ENCODE results near the gene KMT2D. TPM values are rescaled to one million over a fixed set of nuclear protein-coding genes. Genes with fewer than 3 reads are reported as not detected.

KMT2D gene
- total RNA-seq = 100 to 1,000 TPM; 113 TPM

GRCh38 chr12:49060237-49061156, at the start of gene KMT2D:
KMT2D (minus strand) TSS chr12:49060794; CDS start chr12:49055324, 5,470 bp downstream.
- H3K4me1 Mint-ChIP-seq (ENCODE audit: low read depth) = peaks cover 49% of the 10 kb centered on the region
- DNase-seq (peak; percentile 92), ATAC-seq (peak; percentile 78)
- peak within 1 kb of the TSS; percentile 96 for H3K27ac Mint-ChIP-seq
- H3K4me3 Mint-ChIP-seq = peak within 1 kb of the TSS; percentile 95
- H3K27me3 Mint-ChIP-seq (ENCODE audit: low read depth) = no peaks in the 10 kb centered on the region
- CTCF ChIA-PET = interaction anchor here (0.7 to 6.3 kb wide), 4 partner anchors 9 to 33 kb away, joined by 3 to 35 read pairs (median 5); partner anchors contain the start of gene RHEBL1
- POLR2A ChIA-PET = interaction anchor here (0.5 to 3.6 kb wide), 6 partner anchors 9 to 884 kb away, joined by 3 to 28 read pairs (median 6); partner anchors contain the start of genes DHH, RHEBL1, TUBA1A and TUBA1B
- H3K9me3 Mint-ChIP-seq (ENCODE audit: insufficient read depth) = no peaks in the 10 kb centered on the region
- H3K36me3 Mint-ChIP-seq (ENCODE audit: low read depth) = peaks cover 34% of the 10 kb centered on the region

- POLR2A ChIA-PET = interaction anchor here (1.3 to 15.7 kb wide), 6 partner anchors 10 to 154 kb away, joined by 5 to 165 read pairs (median 8); partner anchors contain the start of genes DHH, RHEBL1, TUBA1B and TUBA1C
- H3K4me3 Mint-ChIP-seq = peak overlapping the region; percentile 97
- DNase-seq (no peak), ATAC-seq (peak; percentile 5)
- H3K36me3 Mint-ChIP-seq (ENCODE audit: low read depth) = peaks cover 8% of the 10 kb centered on the region
- CTCF ChIA-PET = interaction anchor here (0.8 to 6.0 kb wide), 15 partner anchors 12 to 258 kb away, joined by 3 to 88 read pairs (median 6); partner anchors contain the start of genes DDX23, RHEBL1 and TUBA1B
- peaks cover 32% of the 10 kb centered on the region for H3K4me1 Mint-ChIP-seq (ENCODE audit: low read depth)
- no peaks in the 10 kb centered on the region for H3K9me3 Mint-ChIP-seq (ENCODE audit: insufficient read depth)
- H3K27ac Mint-ChIP-seq = peak overlapping the region; percentile 79
- H3K27me3 Mint-ChIP-seq (ENCODE audit: low read depth) = no peaks in the 10 kb centered on the region
Measured at GRCh38 chr12:49109641-49110463, 49.3 kb upstream of the KMT2D start.

- Mint-ChIP-seq H3K4me1 (ENCODE audit: low read depth) (peaks cover 40% of the 10 kb centered on the region), H3K9me3 (ENCODE audit: insufficient read depth) (no peaks in the 10 kb centered on the region), H3K36me3 (ENCODE audit: low read depth) (peaks cover 10% of the 10 kb centered on the region), H3K27me3 (ENCODE audit: low read depth) (no peaks in the 10 kb centered on the region), H3K27ac (no peak overlapping the region), H3K4me3 (peak overlapping the region; percentile 97)
- POLR2A ChIA-PET = interaction anchor here (0.9 to 15.7 kb wide), 5 partner anchors 9 to 157 kb away, joined by 3 to 165 read pairs (median 5); partner anchors contain the start of genes RHEBL1, TUBA1B and TUBA1C
- CTCF ChIA-PET = interaction anchor here (1.1 to 6.0 kb wide), 8 partner anchors 11 to 121 kb away, joined by 3 to 88 read pairs (median 14); partner anchors contain the start of genes DHH and TUBA1B
- DNase-seq (no peak), ATAC-seq (no peak)
Measured at GRCh38 chr12:49108958-49109404, 48.4 kb upstream of the KMT2D start.

- H3K4me3 Mint-ChIP-seq = no peak overlapping the region
- no peak for ATAC-seq
- H3K27me3 Mint-ChIP-seq (ENCODE audit: low read depth) = no peaks in the 10 kb centered on the region
- CTCF ChIA-PET = interaction anchor here (1.0 to 10.1 kb wide), 7 partner anchors 7 to 130 kb away, joined by 3 to 179 read pairs (median 4); partner anchors contain the start of gene RHEBL1
- H3K9me3 Mint-ChIP-seq (ENCODE audit: insufficient read depth) = no peaks in the 10 kb centered on the region
- POLR2A ChIA-PET = interaction anchor here (0.9 to 15.7 kb wide), 2 partner anchors 14 to 24 kb away, joined by 3 to 165 read pairs; partner anchors contain the start of gene TUBA1B
- no peak for DNase-seq
- H3K4me1 Mint-ChIP-seq (ENCODE audit: low read depth) = peaks cover 35% of the 10 kb centered on the region
- peaks cover 14% of the 10 kb centered on the region for H3K36me3 Mint-ChIP-seq (ENCODE audit: low read depth)
- no peak overlapping the region for H3K27ac Mint-ChIP-seq
Measured at GRCh38 chr12:49105504-49106084, 45.0 kb upstream of the KMT2D start.

GRCh38 chr12:49104822-49105221, 44.2 kb upstream of the KMT2D start:
- ChIA-PET CTCF (interaction anchor here (0.7 to 10.1 kb wide), 9 partner anchors 8 to 131 kb away, joined by 3 to 179 read pairs (median 3); partner anchors contain the start of gene RHEBL1), POLR2A (interaction anchor here (0.9 to 15.7 kb wide), 3 partner anchors 9 to 25 kb away, joined by 4 to 165 read pairs (median 4); partner anchors contain the start of gene TUBA1B)
- peaks cover 12% of the 10 kb centered on the region for H3K36me3 Mint-ChIP-seq (ENCODE audit: low read depth)
- no peak overlapping the region for H3K4me3 Mint-ChIP-seq
- peaks cover 31% of the 10 kb centered on the region for H3K4me1 Mint-ChIP-seq (ENCODE audit: low read depth)
- no peaks in the 10 kb centered on the region for H3K27me3 Mint-ChIP-seq (ENCODE audit: low read depth)
- ATAC-seq = no peak
- H3K9me3 Mint-ChIP-seq (ENCODE audit: insufficient read depth) = no peaks in the 10 kb centered on the region
- DNase-seq = no peak
- no peak overlapping the region for H3K27ac Mint-ChIP-seq

- Mint-ChIP-seq H3K36me3 (ENCODE audit: low read depth) (peaks cover 13% of the 10 kb centered on the region), H3K4me1 (ENCODE audit: low read depth) (peaks cover 10% of the 10 kb centered on the region), H3K9me3 (ENCODE audit: insufficient read depth) (no peaks in the 10 kb centered on the region), H3K4me3 (no peak overlapping the region), H3K27ac (no peak overlapping the region), H3K27me3 (ENCODE audit: low read depth) (peaks cover 1% of the 10 kb centered on the region)
- POLR2A ChIA-PET = interaction anchor here (0.8 to 15.7 kb wide), 3 partner anchors 9 to 29 kb away, joined by 3 to 165 read pairs (median 6); partner anchors contain the start of genes LMBR1L and TUBA1B
- CTCF ChIA-PET = interaction anchor here (0.9 to 12.1 kb wide), 10 partner anchors 8 to 288 kb away, joined by 3 to 242 read pairs (median 8); partner anchors contain the start of genes LMBR1L, RHEBL1 and TUBA1B
- ATAC-seq (no peak), DNase-seq (no peak)
Measured at GRCh38 chr12:49100380-49100779, 39.8 kb upstream of the KMT2D start.

GRCh38 chr12:49098703-49099102, 38.1 kb upstream of the KMT2D start:
- peaks cover 14% of the 10 kb centered on the region for H3K36me3 Mint-ChIP-seq (ENCODE audit: low read depth)
- H3K4me3 Mint-ChIP-seq = no peak overlapping the region
- H3K9me3 Mint-ChIP-seq (ENCODE audit: insufficient read depth) = no peaks in the 10 kb centered on the region
- POLR2A ChIA-PET = interaction anchor here (1.5 to 15.7 kb wide), 3 partner anchors 10 to 31 kb away, joined by 6 to 165 read pairs (median 6); partner anchors contain the start of gene TUBA1B
- DNase-seq (no peak), ATAC-seq (no peak)
- no peak overlapping the region for H3K27ac Mint-ChIP-seq
- CTCF ChIA-PET = interaction anchor here (0.7 to 12.1 kb wide), 26 partner anchors 10 to 154 kb away, joined by 3 to 242 read pairs (median 5); partner anchors contain the start of genes LMBR1L, RHEBL1, TUBA1A and TUBA1B
- H3K27me3 Mint-ChIP-seq (ENCODE audit: low read depth) = peaks cover 15% of the 10 kb centered on the region
- peaks cover 9% of the 10 kb centered on the region for H3K4me1 Mint-ChIP-seq (ENCODE audit: low read depth)

GRCh38 chr12:49098035-49098451, 37.4 kb upstream of the KMT2D start:
- CTCF ChIA-PET = interaction anchor here (0.7 to 12.1 kb wide), 25 partner anchors 11 to 154 kb away, joined by 3 to 242 read pairs (median 5); partner anchors contain the start of genes LMBR1L, RHEBL1, TUBA1A and TUBA1B
- Mint-ChIP-seq H3K9me3 (ENCODE audit: insufficient read depth) (no peaks in the 10 kb centered on the region), H3K27ac (no peak overlapping the region), H3K4me3 (no peak overlapping the region), H3K27me3 (ENCODE audit: low read depth) (peaks cover 22% of the 10 kb centered on the region), H3K4me1 (ENCODE audit: low read depth) (peaks cover 13% of the 10 kb centered on the region), H3K36me3 (ENCODE audit: low read depth) (peaks cover 14% of the 10 kb centered on the region)
- DNase-seq (peak; percentile 75), ATAC-seq (peak; percentile 70)
- POLR2A ChIA-PET = interaction anchor here (1.7 to 15.7 kb wide), 2 partner anchors 9 to 31 kb away, joined by 6 to 165 read pairs; partner anchors contain the start of gene TUBA1B

- no peak for DNase-seq
- Mint-ChIP-seq H3K27me3 (ENCODE audit: low read depth) (peaks cover 27% of the 10 kb centered on the region), H3K36me3 (ENCODE audit: low read depth) (peaks cover 14% of the 10 kb centered on the region), H3K9me3 (ENCODE audit: insufficient read depth) (no peaks in the 10 kb centered on the region), H3K4me1 (ENCODE audit: low read depth) (peaks cover 16% of the 10 kb centered on the region), H3K4me3 (no peak overlapping the region), H3K27ac (no peak overlapping the region)
- ChIA-PET CTCF (interaction anchor here (1.3 to 12.1 kb wide), 13 partner anchors 11 to 138 kb away, joined by 4 to 242 read pairs (median 10); partner anchors contain the start of genes LMBR1L, RHEBL1, TUBA1A and TUBA1B), POLR2A (interaction anchor here (15.7 kb wide), 1 partner anchor 32 kb away, joined by 165 read pairs; the partner anchor contains the start of gene TUBA1B)
- no peak for ATAC-seq
Measured at GRCh38 chr12:49097381-49097780, 36.8 kb upstream of the KMT2D start.

- peaks cover 47% of the 10 kb centered on the region for H3K27me3 Mint-ChIP-seq (ENCODE audit: low read depth)
- H3K9me3 Mint-ChIP-seq (ENCODE audit: insufficient read depth) = no peaks in the 10 kb centered on the region
- DNase-seq (no peak), ATAC-seq (no peak)
- POLR2A ChIA-PET = interaction anchor here (0.8 to 4.8 kb wide), 4 partner anchors 16 to 36 kb away, joined by 3 to 36 read pairs (median 7); partner anchors contain the start of genes KMT2D, LMBR1L and TUBA1B
- H3K36me3 Mint-ChIP-seq (ENCODE audit: low read depth) = peaks cover 12% of the 10 kb centered on the region
- CTCF ChIA-PET = interaction anchor here (0.9 to 12.1 kb wide), 7 partner anchors 13 to 140 kb away, joined by 3 to 242 read pairs (median 6); partner anchors contain the start of genes LMBR1L and TUBA1B
- H3K27ac Mint-ChIP-seq = no peak overlapping the region
- H3K4me1 Mint-ChIP-seq (ENCODE audit: low read depth) = peaks cover 39% of the 10 kb centered on the region
- H3K4me3 Mint-ChIP-seq = no peak overlapping the region
Measured at GRCh38 chr12:49094975-49095365, 34.4 kb upstream of the KMT2D start.
